Skeletal muscle satellite cell (primary cell): ENCODE results near the gene ADAMTS14.

Experiments
- H3K27me3 ChIP-seq: 2 replicates; pipeline ENCODE4 v1.7.0; 2013; ENCODE audit warnings: low read length; ENCODE audit not compliant: control insufficient read depth, insufficient read depth
- H3K36me3 ChIP-seq: 2 replicates; pipeline ENCODE4 v1.7.0; 2013; ENCODE audit warnings: mild to moderate bottlenecking, control low read depth, low read length; ENCODE audit not compliant: insufficient read depth
- H3K4me1 ChIP-seq: 2 replicates; pipeline ENCODE4 v1.7.0; 2013; ENCODE audit warnings: low read length; ENCODE audit not compliant: control insufficient read depth, insufficient read depth
- H3K4me2 ChIP-seq: 2 replicates; pipeline ENCODE4 v1.7.0; 2013; ENCODE audit warnings: mild to moderate bottlenecking, low read length
- H3K4me3 ChIP-seq: 2 replicates; pipeline ENCODE4 v1.7.0; 2013; ENCODE audit warnings: low read length
- H3K9ac ChIP-seq: 2 replicates; pipeline ENCODE4 v1.7.0; 2013; ENCODE audit warnings: mild to moderate bottlenecking, low read depth, low read length, moderate library complexity
- H3K9me3 ChIP-seq: replicated peaks from 2 replicates; pipeline ENCODE4 v1.7.0; 2013; ENCODE audit warnings: mild to moderate bottlenecking, control low read depth, low read length

The ADAMTS14 gene

GRCh38 chr10:70728328-70728727 is 56.0 kb downstream of the ADAMTS14 start:
- no peak overlapping the region for H3K4me3 ChIP-seq
- no peaks in the 10 kb centered on the region for H3K9me3 ChIP-seq
- no peak overlapping the region for H3K4me2 ChIP-seq
- H3K27me3 ChIP-seq: no peaks in the 10 kb centered on the region
- no peaks in the 10 kb centered on the region for H3K36me3 ChIP-seq
- H3K9ac ChIP-seq: no peak overlapping the region
- H3K4me1 ChIP-seq: no peaks in the 10 kb centered on the region

GRCh38 chr10:70729763-70730357 is 57.6 kb downstream of the ADAMTS14 start:
- Histone ChIP-seq H3K36me3 (no peaks in the 10 kb centered on the region), H3K9ac (no peak overlapping the region), H3K4me2 (no peak overlapping the region), H3K9me3 (no peaks in the 10 kb centered on the region), H3K4me3 (no peak overlapping the region), H3K4me1 (no peaks in the 10 kb centered on the region), H3K27me3 (no peaks in the 10 kb centered on the region)

DNA sequence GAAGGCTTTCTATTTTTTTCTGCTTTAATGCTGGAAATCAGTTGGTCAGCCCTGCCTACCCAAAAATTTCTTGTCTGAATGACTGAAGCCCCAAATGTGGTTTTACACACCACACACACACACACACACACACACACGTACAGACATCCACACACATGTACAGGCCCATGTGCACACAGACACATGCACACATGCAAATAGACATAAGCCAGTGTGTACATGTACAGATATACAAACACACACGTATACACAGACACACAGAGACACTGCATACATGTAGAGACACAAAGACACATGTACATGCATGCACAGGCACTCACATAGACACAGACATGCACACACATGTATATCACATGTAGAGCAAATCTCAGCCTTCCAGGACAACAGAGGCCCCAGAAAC is 58.6 kb downstream of the ADAMTS14 start:
- Histone ChIP-seq H3K9me3 (no peaks in the 10 kb centered on the region), H3K4me3 (no peak overlapping the region), H3K4me1 (no peaks in the 10 kb centered on the region), H3K27me3 (no peaks in the 10 kb centered on the region), H3K4me2 (no peak overlapping the region), H3K9ac (no peak overlapping the region), H3K36me3 (no peaks in the 10 kb centered on the region)

- Histone ChIP-seq H3K4me1 (no peaks in the 10 kb centered on the region), H3K36me3 (no peaks in the 10 kb centered on the region), H3K4me3 (no peak overlapping the region), H3K9me3 (no peaks in the 10 kb centered on the region), H3K4me2 (no peak overlapping the region), H3K9ac (no peak overlapping the region), H3K27me3 (peaks cover 4% of the 10 kb centered on the region)
Measured at GRCh38 chr10:70732569-70732968, 60.3 kb downstream of the ADAMTS14 start.

GRCh38 chr10:70733051-70733450 is 60.7 kb downstream of the ADAMTS14 start:
- H3K4me3 ChIP-seq: no peak overlapping the region
- no peaks in the 10 kb centered on the region for H3K36me3 ChIP-seq
- H3K9me3 ChIP-seq: no peaks in the 10 kb centered on the region
- H3K4me1 ChIP-seq: no peaks in the 10 kb centered on the region
- no peak overlapping the region for H3K9ac ChIP-seq
- H3K27me3 ChIP-seq: peaks cover 4% of the 10 kb centered on the region
- no peak overlapping the region for H3K4me2 ChIP-seq

DNA sequence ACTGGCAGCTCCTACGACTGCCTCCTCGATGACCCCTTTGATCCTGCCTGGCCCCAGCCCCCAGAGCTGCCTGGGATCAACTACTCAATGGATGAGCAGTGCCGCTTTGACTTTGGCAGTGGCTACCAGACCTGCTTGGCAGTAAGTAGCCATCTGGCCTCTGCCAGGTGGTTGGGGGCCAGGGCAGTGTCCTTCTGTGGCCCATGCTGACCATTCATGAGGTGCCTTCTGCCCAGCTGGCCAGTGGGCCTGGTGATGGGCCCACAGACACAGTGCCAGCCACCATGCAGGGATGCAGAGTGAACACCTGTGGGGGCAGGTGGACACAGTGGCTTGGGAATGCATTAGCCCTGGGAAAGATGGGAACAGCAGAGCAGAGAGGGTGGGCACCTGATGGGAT is 62.9 kb downstream of the ADAMTS14 start:
- Histone ChIP-seq H3K4me1 (no peaks in the 10 kb centered on the region), H3K4me2 (no peak overlapping the region), H3K27me3 (peaks cover 4% of the 10 kb centered on the region), H3K36me3 (no peaks in the 10 kb centered on the region), H3K9me3 (no peaks in the 10 kb centered on the region), H3K9ac (no peak overlapping the region), H3K4me3 (no peak overlapping the region)

- Histone ChIP-seq H3K4me1 (no peaks in the 10 kb centered on the region), H3K9me3 (no peaks in the 10 kb centered on the region), H3K36me3 (no peaks in the 10 kb centered on the region), H3K4me3 (no peak overlapping the region), H3K9ac (no peak overlapping the region), H3K4me2 (no peak overlapping the region), H3K27me3 (peaks cover 4% of the 10 kb centered on the region)
Measured at GRCh38 chr10:70736525-70736924, 64.2 kb downstream of the ADAMTS14 start.

DNA sequence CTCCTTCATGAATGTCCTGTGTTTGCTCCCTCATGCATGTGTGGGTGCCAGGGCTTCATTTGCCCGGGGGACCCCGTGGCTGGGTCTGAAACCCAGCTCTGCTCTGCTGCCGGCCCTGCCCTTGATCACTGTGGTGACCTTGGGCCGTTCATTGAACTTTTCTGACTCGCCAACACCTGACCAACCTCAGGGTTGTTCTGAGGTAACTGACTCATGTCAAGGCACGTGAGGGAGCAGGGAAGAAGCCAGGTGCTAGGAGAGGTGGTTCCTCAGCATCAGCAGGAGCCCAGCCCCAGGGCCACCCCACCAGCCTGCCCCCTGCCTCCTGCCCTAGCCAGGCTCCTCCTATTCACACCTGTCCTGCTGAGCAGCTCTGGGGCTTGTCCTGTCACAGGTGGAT is 64.9 kb downstream of the ADAMTS14 start:
- Histone ChIP-seq H3K4me2 (no peak overlapping the region), H3K4me3 (no peak overlapping the region), H3K9me3 (no peaks in the 10 kb centered on the region), H3K9ac (no peak overlapping the region), H3K4me1 (no peaks in the 10 kb centered on the region), H3K36me3 (no peaks in the 10 kb centered on the region), H3K27me3 (peaks cover 4% of the 10 kb centered on the region)

DNA sequence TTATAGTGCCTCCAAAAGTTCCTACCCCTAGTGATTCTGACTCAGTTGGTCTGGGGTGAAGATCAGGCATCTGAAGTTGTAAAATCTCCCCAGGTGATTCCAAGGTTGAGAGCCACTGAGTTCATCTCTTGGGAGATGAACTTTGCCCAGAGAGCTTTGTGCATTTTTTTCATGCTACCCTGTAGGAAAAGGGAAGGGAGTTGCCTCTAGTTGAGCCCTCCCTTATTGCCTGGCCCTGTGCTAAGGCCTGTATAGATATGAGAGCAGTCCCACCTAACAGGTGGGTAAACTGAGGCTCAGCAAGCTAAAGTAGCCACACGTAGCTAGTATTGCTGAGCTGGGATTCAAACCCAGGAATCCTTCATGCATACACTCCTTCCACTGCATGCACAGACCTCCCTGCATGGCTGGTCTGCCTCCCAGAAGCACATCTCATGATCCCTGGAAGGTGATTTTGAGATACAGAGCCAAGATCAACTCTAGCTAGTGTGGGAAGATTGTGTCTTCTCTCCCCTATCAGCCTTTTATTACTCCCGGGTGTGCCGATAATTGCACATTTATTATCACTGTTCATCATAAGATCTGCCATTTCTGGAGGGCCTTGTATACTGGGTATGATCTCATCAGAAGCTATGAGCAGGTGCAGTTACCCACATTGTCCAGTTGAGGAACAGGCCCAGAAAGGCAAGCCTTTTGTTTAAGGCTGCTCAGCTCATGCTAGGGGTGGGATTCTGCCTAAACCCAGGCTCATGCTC is 65.9 kb downstream of the ADAMTS14 start:
- Histone ChIP-seq H3K27me3 (peaks cover 4% of the 10 kb centered on the region), H3K9ac (no peak overlapping the region), H3K4me2 (no peak overlapping the region), H3K4me1 (peaks cover 2% of the 10 kb centered on the region), H3K9me3 (no peaks in the 10 kb centered on the region), H3K36me3 (no peaks in the 10 kb centered on the region), H3K4me3 (no peak overlapping the region)

GRCh38 chr10:70738761-70739121 is 66.4 kb downstream of the ADAMTS14 start:
- Histone ChIP-seq H3K4me1 (peaks cover 2% of the 10 kb centered on the region), H3K9me3 (no peaks in the 10 kb centered on the region), H3K9ac (no peak overlapping the region), H3K4me3 (no peak overlapping the region), H3K36me3 (no peaks in the 10 kb centered on the region), H3K27me3 (peaks cover 4% of the 10 kb centered on the region), H3K4me2 (no peak overlapping the region)

DNA sequence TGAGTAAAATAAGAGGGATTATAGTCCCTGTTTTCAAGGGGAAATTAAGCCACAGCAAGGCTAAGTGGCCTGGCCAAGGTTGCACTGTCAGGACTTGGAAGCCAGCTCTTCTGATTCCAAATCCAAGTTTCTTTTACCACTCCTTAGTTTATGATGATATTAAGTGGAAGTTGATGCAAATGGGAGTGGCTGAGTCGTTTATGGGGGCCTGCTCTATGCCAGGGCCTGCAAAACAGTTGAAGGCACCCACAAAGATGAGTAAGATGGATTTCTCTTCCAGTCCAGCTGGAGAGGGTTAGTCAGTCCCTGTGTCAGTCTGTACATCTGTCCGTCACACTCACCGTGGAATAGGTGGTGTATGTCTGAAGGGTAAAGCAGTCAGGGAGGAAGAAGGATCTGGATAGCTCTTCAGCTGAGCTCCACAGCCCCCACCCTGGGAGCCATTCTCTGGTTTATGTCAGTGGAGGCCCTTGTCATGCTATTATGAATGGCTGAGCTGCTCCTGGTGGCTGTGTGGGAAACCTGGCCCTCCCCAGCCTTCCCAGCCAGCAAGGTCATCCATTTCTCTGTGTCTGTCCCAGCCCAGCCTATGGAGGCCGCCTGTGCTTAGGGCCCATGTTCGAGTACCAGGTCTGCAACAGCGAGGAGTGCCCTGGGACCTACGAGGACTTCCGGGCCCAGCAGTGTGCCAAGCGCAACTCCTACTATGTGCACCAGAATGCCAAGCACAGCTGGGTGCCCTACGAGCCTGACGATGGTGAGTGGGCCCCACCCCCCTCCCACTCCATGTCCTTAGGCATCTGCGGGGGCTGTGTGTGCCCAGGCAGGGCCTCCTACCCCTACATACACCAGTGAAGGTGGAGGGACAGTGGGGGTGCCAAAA is 68.3 kb downstream of the ADAMTS14 start:
- Histone ChIP-seq H3K27me3 (peaks cover 4% of the 10 kb centered on the region), H3K4me1 (peaks cover 2% of the 10 kb centered on the region)

More for the DNA sequence above, 68.3 kb downstream of the ADAMTS14 start:
- H3K4me2 ChIP-seq: no peak overlapping the region
- no peaks in the 10 kb centered on the region for H3K9me3 ChIP-seq
- H3K4me3 ChIP-seq: no peak overlapping the region
- H3K36me3 ChIP-seq: no peaks in the 10 kb centered on the region
- H3K9ac ChIP-seq: no peak overlapping the region
